GM18873 (cell line): Measurements from ENCODE around the gene LRRK1.
"Not testable (repeated sequence)": the region's sequence is repeated elsewhere in the genome, so short reads cannot be mapped to it uniquely, and the experiment has no call there.

Experiments
- ATAC-seq: cut with Tn5 transposase; IDR thresholded peaks from one replicate; pipeline ENCODE4 v1.9.1; 2021; ENCODE audit warnings: mild to moderate bottlenecking, moderate library complexity, moderate number of reproducible peaks; ENCODE audit not compliant: unreplicated experiment, low FRiP score

Gene LRRK1

DNA sequence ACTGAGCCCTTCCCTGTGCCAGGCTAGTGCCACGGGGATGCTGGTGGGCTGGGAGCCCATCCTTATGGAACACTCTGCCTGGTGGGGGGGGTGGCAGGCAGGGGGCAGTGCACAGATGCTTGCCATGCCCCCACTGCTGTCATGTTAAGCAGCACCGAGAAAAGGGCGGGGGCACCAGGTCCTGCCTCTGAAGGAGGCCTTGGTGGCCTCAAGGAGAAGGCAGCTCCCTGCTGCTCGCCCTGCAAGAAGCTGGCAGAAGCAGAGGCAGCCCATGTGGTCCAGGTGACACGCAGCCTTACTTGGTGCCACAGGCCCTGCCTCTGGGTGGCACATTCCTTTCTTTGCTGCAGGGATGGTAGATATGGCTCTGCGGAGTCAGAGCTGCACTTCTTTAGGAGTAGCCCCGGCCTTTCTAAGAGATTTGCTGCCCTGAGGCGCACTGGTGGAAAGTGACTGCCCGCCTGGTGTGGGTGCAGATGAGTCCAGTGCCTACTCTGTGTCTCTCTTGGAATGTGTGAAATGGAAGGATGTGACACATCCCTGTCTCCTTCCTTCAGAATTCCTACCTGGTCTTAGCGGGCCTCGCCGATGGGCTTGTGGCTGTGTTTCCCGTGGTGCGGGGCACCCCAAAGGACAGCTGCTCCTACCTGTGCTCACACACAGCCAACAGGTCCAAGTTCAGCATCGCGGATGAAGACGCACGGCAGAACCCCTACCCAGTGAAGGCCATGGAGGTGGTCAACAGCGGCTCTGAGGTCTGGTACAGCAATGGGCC lies 145.8 kb downstream of the LRRK1 start:
- ATAC-seq, result no peak

- ATAC-seq, result no peak
These were observed 146.5 kb downstream of the LRRK1 start for GRCh38 chr15:101065570-101066221.

DNA sequence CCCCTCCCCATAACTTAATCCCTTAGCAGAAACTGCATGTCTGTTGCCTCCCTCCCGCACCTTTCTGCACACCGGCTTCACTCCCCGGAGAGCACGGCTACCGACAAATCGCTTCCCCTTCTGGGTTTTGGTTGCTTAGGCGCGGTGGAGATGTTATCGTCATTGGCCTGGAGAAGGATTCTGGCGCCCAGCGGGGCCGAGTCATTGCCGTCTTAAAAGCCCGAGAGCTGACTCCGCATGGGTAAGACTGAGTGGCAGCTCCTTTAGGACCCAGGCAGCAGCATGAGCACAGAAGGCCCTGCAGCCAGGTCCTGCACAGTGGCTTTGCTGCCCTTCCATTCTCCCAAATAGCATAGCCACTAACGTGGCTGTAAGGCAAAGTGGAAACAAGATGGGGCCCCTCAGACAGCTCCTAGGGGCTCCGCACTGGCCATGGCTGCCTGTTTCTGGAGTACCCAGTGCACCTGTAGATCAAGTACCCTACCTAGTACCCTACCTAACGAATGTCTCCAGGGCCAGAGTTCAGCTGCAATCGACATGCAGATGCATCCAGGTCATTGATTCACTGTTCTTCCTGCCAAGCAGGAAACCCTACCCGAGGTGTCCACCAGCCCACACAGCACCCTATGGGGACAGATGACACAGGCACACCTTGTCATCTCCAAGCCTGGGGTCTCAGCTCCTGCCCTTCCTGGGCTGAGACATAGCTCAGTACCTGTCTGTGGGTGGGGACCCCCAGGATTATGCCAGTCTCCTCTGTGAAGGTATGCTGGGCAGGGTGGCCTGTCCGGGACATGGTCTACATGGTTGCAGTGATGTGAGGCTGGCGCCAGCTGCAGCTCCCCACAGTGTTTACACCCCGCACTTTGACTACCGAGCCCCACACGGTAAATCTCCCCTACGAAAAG lies 147.6 kb downstream of the LRRK1 start:
- ATAC-seq, result no peak

DNA sequence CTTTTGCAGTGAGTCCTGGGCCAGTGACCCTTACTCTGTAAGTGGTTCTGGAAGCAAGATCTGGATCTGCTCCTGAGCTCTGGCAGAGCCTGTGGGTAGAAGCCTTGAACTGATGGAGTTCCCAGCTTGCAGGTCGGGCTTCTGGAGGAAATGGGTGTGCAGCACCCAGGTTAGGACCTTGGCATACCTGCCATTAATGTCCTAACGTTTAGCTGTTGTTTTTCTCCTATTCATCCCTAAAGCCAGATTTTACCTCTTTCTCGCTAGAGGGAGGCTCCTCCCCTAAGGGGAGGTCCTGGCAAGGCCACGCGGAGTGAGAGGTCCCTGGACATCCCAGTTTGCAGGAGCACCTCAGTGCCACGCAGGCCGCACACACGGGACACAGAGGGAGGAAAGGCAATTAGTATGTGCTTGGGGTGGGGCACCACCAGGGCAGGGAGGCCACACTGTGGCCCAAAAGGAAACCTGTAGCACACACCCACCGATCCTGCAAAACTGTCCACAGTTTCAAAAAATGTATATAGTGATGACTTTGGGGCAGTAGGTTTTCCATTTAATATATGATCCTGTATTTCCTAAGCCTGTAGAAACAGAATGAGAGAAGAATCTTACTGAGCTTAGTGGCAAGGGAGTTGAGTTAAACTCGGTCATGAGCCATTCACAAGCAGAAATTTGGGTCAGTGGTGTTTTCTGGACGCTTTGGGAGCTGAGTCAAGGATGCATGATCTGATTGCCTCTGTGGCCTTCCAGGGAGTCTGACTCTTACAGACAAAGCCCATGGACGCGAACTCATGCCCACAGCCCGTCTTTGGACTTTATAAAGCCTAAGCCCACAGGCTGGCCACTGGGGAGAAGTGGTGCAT lies 148.7 kb downstream of the LRRK1 start:
- ATAC-seq, result no peak

GRCh38 chr15:101068523-101068960 lies 149.4 kb downstream of the LRRK1 start:
- ATAC-seq, result no peak

DNA sequence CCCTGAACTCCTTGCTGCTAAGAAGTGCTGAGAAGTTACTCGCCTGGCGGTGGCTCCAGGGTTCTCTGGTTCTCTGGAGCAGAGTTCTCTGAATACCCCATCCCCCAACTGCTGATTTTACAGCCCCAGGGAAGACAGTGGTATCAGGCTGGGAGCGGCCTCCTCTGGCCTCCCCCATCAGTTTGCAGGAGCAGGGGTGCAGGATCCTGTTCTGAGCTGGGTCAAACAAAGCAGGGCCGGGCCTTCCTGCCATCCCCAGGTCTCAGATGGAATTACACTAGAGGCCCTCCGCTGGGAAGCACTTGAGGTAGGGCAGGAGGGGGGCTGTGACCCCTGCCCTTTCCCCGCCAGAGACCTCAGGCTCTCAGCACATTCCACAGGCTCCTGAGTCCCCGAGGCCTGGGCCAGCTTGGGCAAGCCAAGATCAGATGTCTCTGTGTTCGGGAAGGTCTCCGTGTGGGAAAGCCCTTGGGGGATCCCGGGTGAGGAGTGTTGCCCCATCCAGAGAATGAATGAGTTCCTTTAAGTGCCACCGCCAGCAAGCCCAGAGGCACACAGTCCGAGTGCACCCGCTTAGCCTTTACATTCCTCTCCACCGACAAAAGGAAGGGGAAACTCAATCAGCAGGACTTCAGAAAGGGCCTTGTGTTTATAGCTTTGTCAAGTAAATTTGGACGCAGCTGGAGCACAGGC lies 149.9 kb downstream of the LRRK1 start:
- ATAC-seq, result no peak

DNA sequence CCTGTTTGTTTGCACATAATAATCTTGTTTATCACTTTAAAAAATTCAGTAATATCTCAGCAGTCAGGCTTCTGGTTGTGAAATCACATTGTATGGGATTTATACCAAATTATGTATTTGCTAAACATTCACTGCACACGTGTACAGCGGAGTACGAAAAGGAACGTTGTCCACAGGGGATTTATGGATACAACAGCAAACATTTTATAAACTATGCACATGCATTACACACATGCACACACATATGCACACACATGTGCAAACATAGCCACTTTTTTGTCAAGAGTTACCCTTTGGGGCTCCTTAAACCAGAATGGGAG lies 150.5 kb downstream of the LRRK1 start:
- ATAC-seq, result no peak

DNA sequence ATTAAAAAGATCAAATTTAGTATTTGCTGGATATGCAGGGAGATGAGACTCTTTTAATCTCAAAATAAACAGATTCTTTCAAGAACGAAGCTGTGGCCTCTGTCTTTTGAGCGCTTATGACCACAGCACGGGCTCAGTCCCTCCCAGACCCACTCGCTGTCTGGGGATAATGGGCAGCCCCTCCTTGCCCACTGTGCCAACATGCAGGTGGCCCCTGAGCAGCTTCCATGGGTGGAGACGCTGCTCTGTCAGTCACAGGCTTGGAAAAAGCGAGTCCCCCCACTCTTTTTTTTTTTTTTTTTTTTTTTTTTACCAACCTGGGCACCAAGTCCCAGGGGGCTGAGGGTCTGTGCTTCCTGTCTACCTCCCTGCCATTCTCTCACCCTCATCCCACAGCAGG lies 150.9 kb downstream of the LRRK1 start:
- ATAC-seq, result no peak

DNA sequence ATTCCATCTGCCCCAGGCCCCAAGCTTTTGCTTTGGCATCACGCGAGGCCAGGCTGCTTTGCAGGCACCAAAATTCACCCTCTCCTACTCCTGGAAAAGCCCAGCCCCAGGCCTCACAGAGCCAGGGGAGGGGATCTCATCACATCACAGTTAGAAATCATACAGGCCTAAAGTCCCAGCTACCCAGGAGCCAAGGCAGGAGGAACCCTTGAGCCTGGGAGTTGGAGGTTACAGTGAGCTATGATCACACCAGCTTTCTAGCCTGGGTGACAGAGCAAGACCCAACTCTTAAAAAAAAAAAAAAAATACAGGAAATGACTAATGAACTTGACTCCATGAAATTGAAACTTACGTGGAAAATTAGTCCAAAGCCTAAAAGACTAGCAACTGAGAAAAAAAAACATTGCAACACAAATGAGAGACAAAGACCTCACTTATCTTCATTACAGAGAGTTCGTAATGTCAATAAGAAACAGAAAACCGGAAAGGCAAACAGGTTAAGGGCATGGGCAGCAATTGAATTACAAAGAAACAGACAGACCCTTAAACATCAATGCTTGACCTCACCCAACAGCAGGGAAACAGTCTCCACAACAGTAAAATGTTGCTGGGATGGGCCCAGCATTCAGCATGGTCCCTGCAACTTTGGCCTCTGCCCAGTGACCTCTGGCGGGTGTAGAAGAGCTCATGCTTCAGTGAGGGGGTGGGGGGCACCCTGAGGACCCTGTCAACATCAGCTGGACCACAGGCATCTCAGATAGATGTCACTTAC lies 151.5 kb downstream of the LRRK1 start:
- ATAC-seq, result no peak

- no peak for ATAC-seq
These were observed 152.5 kb downstream of the LRRK1 start for GRCh38 chr15:101071651-101072050.

GRCh38 chr15:101072235-101072634 lies 153.1 kb downstream of the LRRK1 start:
- not testable (repeated sequence) for ATAC-seq

DNA sequence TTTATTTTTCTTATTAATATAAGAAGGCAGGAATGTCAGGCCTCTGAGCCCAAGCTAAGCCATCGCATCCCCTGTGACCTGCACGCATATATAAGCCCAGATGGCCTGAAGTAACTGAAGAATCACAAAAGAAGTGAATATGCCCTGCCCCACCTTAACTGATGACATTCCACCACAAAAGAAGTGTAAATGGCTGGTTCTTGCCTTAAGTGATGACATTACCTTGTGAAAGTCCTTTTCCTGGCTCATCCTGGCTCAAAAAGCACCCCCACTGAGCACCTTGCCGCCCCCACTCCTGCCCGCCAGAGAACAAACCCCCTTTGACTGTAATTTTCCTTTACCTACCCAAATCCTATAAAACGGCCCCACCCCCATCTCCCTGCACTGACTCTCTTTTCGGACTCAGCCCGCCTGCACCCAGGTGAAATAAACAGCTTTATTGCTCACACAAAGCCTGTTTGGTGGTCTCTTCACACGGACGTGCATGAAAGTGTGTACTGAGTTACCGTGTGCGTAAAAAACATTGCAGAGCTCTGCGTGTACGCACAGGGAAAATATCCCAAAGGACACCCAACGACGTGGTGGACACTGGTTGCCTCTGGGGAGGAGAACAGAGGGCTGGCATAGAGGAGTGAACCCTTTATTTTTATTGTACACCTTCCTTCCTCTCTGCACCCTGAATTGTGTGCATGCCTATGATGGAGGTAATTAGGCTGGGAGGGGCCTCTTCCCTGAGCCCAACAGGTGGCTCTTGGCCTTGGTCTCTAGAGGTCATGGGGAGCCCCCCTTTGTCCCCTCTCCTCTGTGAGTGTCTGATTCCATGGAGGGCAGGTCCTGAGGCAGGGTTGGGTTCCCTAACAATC lies 158.9 kb downstream of the LRRK1 start:
- ATAC-seq, result not testable (repeated sequence)

- ATAC-seq, result no peak
These were observed 159.6 kb downstream of the LRRK1 start for GRCh38 chr15:101078669-101079323.

DNA sequence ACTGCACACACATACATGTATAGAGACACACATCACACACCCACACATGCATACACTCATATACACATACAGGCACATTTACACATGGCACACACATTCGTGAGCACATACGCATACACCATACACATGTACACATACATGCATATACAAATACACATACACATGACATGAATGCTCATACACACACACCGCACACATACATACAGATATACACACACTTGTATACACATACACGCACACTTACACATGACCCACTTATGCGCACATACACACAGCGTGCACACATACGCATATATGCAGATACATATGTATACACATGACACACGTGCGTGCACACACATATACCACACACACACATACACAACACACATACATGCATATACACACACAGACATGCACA lies 162.7 kb downstream of the LRRK1 start:
- ATAC-seq, result no peak

DNA sequence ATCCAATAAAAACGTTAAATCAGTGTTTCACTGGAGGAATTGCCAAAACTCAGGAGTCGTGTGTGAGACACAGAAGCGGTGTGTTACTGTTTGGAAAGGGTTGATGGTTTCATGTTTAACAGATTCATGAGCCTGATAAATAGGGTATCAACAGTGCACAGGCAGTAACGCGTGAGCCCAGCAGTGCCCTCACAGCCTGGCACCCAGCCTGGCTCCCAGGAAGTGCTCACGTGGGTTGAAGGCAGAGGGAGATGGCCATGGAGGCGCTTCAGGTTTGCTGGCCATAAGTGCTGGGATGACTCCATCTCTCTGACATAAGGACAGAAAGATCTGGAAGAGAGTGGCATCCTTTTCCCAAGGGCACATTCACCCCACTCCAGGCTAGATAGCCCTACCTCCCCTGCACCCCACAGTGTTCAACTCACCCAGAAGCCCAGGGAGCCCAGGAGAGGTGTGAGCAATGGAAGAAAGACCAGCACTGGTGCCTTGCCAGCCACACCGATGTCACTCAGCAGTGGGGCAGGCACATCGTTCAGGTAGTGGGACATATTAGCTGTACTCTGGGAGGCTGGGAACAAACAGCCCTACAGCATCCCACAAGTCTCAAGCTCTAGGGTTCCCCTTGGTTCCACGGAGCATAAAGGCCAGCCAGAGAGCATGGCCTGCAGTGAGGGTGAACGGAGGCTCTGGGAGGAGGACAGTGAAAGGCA lies 164.3 kb downstream of the LRRK1 start:
- ATAC-seq, result no peak

DNA sequence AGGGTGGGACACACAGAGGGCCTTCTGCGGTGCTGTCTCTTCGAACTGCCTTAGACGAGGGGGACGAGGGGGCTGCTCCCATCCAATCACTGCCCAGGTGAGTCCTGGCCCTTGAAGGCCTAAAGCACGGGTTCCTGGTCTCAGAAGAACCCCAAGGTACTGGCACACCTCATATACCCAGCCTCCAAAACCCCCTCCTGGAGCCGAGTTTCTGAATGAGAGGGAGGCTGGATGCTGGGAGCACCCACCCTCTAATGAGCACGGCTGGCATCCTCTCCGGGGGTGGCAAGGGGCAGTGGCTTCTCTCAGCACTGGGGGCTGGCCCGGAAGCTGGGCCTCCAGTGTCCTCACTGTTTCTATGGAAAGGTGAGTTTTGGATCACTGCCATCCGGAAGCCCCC lies 165.6 kb downstream of the LRRK1 start:
- ATAC-seq, result no peak

DNA sequence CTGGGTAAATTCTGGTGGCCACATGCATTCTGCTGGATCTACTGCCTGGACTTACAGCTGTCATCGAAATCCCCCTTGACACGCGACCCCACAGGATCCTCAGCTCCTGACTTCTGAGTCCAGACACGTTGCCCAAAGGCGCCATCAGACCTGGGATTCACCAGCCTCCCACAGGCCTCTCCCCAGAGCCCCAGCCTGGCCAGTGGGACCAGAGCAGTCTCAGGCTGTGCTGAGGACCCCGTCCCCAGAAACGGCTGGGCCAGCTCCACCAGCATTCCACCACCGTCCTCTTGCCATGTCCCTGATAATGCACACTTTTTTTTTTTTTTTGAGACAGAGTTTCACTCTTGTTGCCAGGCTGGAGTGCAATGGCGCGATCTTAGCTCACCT lies 166.1 kb downstream of the LRRK1 start:
- no peak for ATAC-seq
